Right ventricle myocardium inferior (tissue), 1 donor: ENCODE measurements around the gene GNAO1. TPM values are rescaled to one million over a fixed set of nuclear protein-coding genes. Genes with fewer than 3 reads are reported as not detected.
A peak's percentile ranks its signal among the peaks of the same experiment; 100 is the strongest.

Experiments used
- ATAC-seq: fragments of 200-7000 bp; cut with Tn5 transposase; one replicate; pipeline ENCODE4 v1.9.1; 2020; ENCODE audit warnings: mild to moderate bottlenecking, moderate library complexity
- DNase-seq: peaks from one replicate; pipeline ENCODE4 v3.0.0; 2021; ENCODE audit errors: missing footprints
- intact Hi-C: fragments of 100-400 bp; cut with DNase I; formaldehyde crosslinking; loops from one replicate; pipeline ENCODE4 v1.11.0; 2022
- total RNA-seq: library from RNA; stranded (reverse); fragmentation: NEBNext Ultra II Directional; extraction: Animal tissue kit (Norgen Biotek cat#: 25700); gene quantifications from one replicate; pipeline ENCODE4 v1.2.1, GENCODE V29; 2021
- donor health status: DM: no; HTN: yes; CAD: no; lungs with severe emphysema.

The GNAO1 gene
- total RNA-seq, 1 donor from 2014 or later, result 32.2 TPM

- intact Hi-C loops, result no loop called here
- ATAC-seq, result no peak
- DNase-seq, result peak; percentile 66
Measured at GRCh38 chr16:56336711-56337110, 145.4 kb downstream of the GNAO1 start.

- DNase-seq, result peak; percentile 37
- intact Hi-C loops, result no loop called here
- no peak for ATAC-seq
Measured at GRCh38 chr16:56337131-56337857, 146.0 kb downstream of the GNAO1 start.

- intact Hi-C loops, result no loop called here
- ATAC-seq (no peak), DNase-seq (peak; percentile 67)
Measured at GRCh38 chr16:56337858-56338325, 146.6 kb downstream of the GNAO1 start.

GRCh38 chr16:56338566-56339318 lies 147.5 kb downstream of the GNAO1 start:
- intact Hi-C loops, result no loop called here
- ATAC-seq, result no peak
- peak; percentile 69 for DNase-seq

- no peak for ATAC-seq
- intact Hi-C loops, result no loop called here
- peak; percentile 61 for DNase-seq
Measured at GRCh38 chr16:56339431-56340195, 148.3 kb downstream of the GNAO1 start.

- ATAC-seq, result no peak
- intact Hi-C loops, result no loop called here
- peak; percentile 44 for DNase-seq
Measured at GRCh38 chr16:56340416-56340815, 149.1 kb downstream of the GNAO1 start.

- intact Hi-C loops, result no loop called here
- peak; percentile 58 for DNase-seq
Measured at GRCh38 chr16:56340864-56341365, 149.6 kb downstream of the GNAO1 start.

GRCh38 chr16:56341656-56342399 lies 150.5 kb downstream of the GNAO1 start:
- intact Hi-C loops, result no loop called here

More at GRCh38 chr16:56340864-56341365, 149.6 kb downstream of the GNAO1 start:
- no peak for ATAC-seq

GRCh38 chr16:56343661-56344517 lies 152.6 kb downstream of the GNAO1 start:
- peak; percentile 47 for DNase-seq
- intact Hi-C loops, result no loop called here

More at GRCh38 chr16:56341656-56342399, 150.5 kb downstream of the GNAO1 start:
- peak; percentile 46 for DNase-seq
- no peak for ATAC-seq

GRCh38 chr16:56344518-56345405 lies 153.5 kb downstream of the GNAO1 start:
- ATAC-seq (no peak), DNase-seq (peak; percentile 57)
- intact Hi-C loops, result no loop called here

More at GRCh38 chr16:56343661-56344517, 152.6 kb downstream of the GNAO1 start:
- no peak for ATAC-seq

- no peak for ATAC-seq
- intact Hi-C loops, result no loop called here
- peak; percentile 45 for DNase-seq
Measured at GRCh38 chr16:56345406-56346050, 154.2 kb downstream of the GNAO1 start.

GRCh38 chr16:56346131-56346890 lies 155.0 kb downstream of the GNAO1 start:
- peak; percentile 42 for DNase-seq
- intact Hi-C loops, result no loop called here
- ATAC-seq, result no peak

- DNase-seq (peak; percentile 37), ATAC-seq (no peak)
Measured at GRCh38 chr16:56347166-56347565, 155.9 kb downstream of the GNAO1 start.

GRCh38 chr16:56347670-56348069 lies 156.4 kb downstream of the GNAO1 start:
- ATAC-seq (no peak), DNase-seq (peak; percentile 15)
- intact Hi-C loops, result no loop called here

More at GRCh38 chr16:56347166-56347565, 155.9 kb downstream of the GNAO1 start:
- intact Hi-C loops, result no loop called here
